Measurements from ENCODE around the gene PI4K2B. TPM values are rescaled to one million over a fixed set of nuclear protein-coding genes. Genes with fewer than 3 reads are reported as not detected.
A peak's percentile ranks its signal among the peaks of the same experiment; 100 is the strongest.

Gene PI4K2B
- total RNA-seq, 1 experiment from 2014 or later: 19.3 TPM

GRCh38 chr4:25313201-25313895 lies 79.5 kb downstream of the PI4K2B start (continued):
- no peak for TF ChIP-seq POLR2AphosphoS5 (IDR thresholded peaks at IDR 0.05; ENCODE audit: low read depth, low read length)
- TF ChIP-seq ELF1 (IDR thresholded peaks at IDR 0.05; ENCODE audit: borderline replicate concordance, low read depth): no peak
- TF ChIP-seq, protein P1, sequence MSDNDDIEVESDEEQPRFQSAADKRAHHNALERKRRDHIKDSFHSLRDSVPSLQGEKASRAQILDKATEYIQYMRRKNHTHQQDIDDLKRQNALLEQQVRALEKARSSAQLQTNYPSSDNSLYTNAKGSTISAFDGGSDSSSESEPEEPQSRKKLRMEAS (IDR thresholded peaks at IDR 0.05): no peak

DNA sequence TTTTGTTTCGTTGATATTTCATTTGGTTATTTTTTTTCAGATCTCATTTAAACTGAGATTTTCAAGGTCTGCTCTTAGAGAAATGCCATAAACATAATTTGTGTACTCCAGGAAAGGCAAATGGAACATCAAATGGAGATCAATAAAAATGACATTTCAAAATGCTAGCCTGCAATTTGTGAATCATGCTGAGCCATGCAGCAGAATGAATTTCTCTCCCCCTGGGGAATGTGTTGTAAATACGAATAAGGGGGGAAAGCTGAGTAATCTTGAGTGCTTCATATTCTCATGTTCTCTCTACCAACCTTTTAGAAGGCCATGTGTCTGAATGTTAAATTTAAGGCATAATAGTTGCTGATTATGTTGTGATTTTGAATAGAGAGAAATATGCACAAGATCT lies 86.5 kb downstream of the PI4K2B start:
- TF ChIP-seq ZBTB33 (IDR thresholded peaks at IDR 0.05; ENCODE audit: extremely low read depth, insufficient replicate concordance, low read length) (no peak), YY1 (IDR thresholded peaks at IDR 0.05; ENCODE audit: extremely low read depth, insufficient replicate concordance, low read depth, low read length) (no peak), FOSL1 (IDR thresholded peaks at IDR 0.05; ENCODE audit: low read depth) (no peak), CEBPB (IDR thresholded peaks at IDR 0.05; ENCODE audit: low read depth) (no peak; the same call in 1 of the 2 replicates), REST (IDR thresholded peaks at IDR 0.05; ENCODE audit: low read depth) (no peak), ZFX (IDR thresholded peaks at IDR 0.05) (no peak), RAD21 (IDR thresholded peaks at IDR 0.05; ENCODE audit: low read depth) (no peak), JUND (IDR thresholded peaks at IDR 0.05) (no peak), SRF (IDR thresholded peaks at IDR 0.05; ENCODE audit: low read depth) (no peak), POLR2A (IDR thresholded peaks at IDR 0.05; ENCODE audit: borderline replicate concordance, extremely low read depth, insufficient read depth, insufficient read length) (no peak), CBX3 (IDR thresholded peaks at IDR 0.05; ENCODE audit: low read depth) (no peak), ZNF274 (IDR thresholded peaks at IDR 0.05; ENCODE audit: low read depth, low read length) (no peak), SIN3A (IDR thresholded peaks at IDR 0.05; ENCODE audit: low read depth) (no peak), EGR1 (IDR thresholded peaks at IDR 0.05; ENCODE audit: low read depth) (no peak), SP1 (IDR thresholded peaks at IDR 0.05; ENCODE audit: low read depth) (no peak), EZH2 (IDR thresholded peaks at IDR 0.05) (no peak)
- TF ChIP-seq, protein P1 (IDR thresholded peaks at IDR 0.05): no peak; the same call in 1 of the 2 replicates
- TF ChIP-seq, protein P2, sequence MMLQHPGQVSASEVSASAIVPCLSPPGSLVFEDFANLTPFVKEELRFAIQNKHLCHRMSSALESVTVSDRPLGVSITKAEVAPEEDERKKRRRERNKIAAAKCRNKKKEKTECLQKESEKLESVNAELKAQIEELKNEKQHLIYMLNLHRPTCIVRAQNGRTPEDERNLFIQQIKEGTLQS (IDR thresholded peaks at IDR 0.05): no peak
- Histone ChIP-seq H4K20me1 (ENCODE audit: insufficient read depth) (no peaks in the 10 kb centered on the region), H3K9ac (ENCODE audit: low read length) (0 out of 2 replicates have a peak overlapping the region, but pooled peaks have one; percentile 0), H3K36me3 (ENCODE audit: control insufficient read depth in 1 of 2, insufficient read depth in 2 of 2, low read length in 2 of 2) (peaks cover 0 to 2% of the 10 kb centered on the region in 2 experiments; a peak in 1 of 4 replicates), H3K27ac (ENCODE audit: low read depth, low read length) (peak overlapping the region; percentile 27; the same call in 1 of the 2 replicates), H3K9me2 (ENCODE audit: insufficient read depth) (no peaks in the 10 kb centered on the region), H3K27me3 (ENCODE audit: insufficient read depth, low read length) (no peaks in the 10 kb centered on the region), H3K9me3 (ENCODE audit: control insufficient read depth in 1 of 2, insufficient read depth in 1 of 2, low read depth in 1 of 2, low read length in 2 of 2) (no peaks in the 10 kb centered on the region), H3K4me1 (ENCODE audit: control insufficient read depth in 1 of 2, insufficient read depth in 2 of 2, low read length in 2 of 2) (peaks cover 0 to 22% of the 10 kb centered on the region in 2 experiments; a peak in 2 of 4 replicates), H3K79me2 (ENCODE audit: insufficient read depth, low read length) (peaks cover 5% of the 10 kb centered on the region), H3K4me2 (ENCODE audit: low read length) (peak overlapping the region; percentile 39), H3K4me3 (replicated peaks in 1 of 2; ENCODE audit: low read depth in 1 of 2, low read length in 2 of 2) (no peak overlapping the region), H2AFZ (ENCODE audit: low read depth, low read length, poor library complexity, severe bottlenecking) (no peak overlapping the region)
- DNase-seq (ENCODE audit: low read depth, low spot score) (no peak), ATAC-seq (peak; percentile 38; the same call in 1 of the 2 replicates)
- ChIA-PET CTCF (interaction anchor here (1.8 kb wide), 1 partner anchor 8 kb away, joined by 12 read pairs; the partner anchor contains the start of gene ZCCHC4), POLR2A (interaction anchor here (1.0 kb wide), 1 partner anchor 8 kb away, joined by 3 read pairs; the partner anchor contains the start of gene ZCCHC4), RAD21 (ENCODE audit: low non-redundant PET in 1 of 2, low total read pairs in 2 of 2, uncharacterized antibody in 2 of 2, unreplicated experiment in 2 of 2) (no interaction called here)
- no TSS peak for BruUV-seq (replicated peaks)
- intact Hi-C loops (cut with micrococcal nuclease): no loop called here
